GM10266 (cell line): ENCODE results near the gene PDE3B.
"Not testable (repeated sequence)": the region's sequence is repeated elsewhere in the genome, so short reads cannot be mapped to it uniquely, and the experiment has no call there.

Source experiments
- DNase-seq: peaks from one replicate; pipeline ENCODE4 v3.0.0; 2012; ENCODE audit errors: extremely low spot score
- CTCF ChIP-seq: IDR thresholded peaks from 2 replicates; pipeline ENCODE4 v1.5.1; 2012; ENCODE audit warnings: mild to moderate bottlenecking, low read depth; ENCODE audit not compliant: control insufficient read depth, insufficient read depth; ENCODE audit errors: missing control alignments

PDE3B gene

GRCh38 chr11:14768526-14769188 lies 125.1 kb downstream of the PDE3B start:
- DNase-seq = peak; percentile 10
- no peak for TF ChIP-seq CTCF

GRCh38 chr11:14773755-14774154 lies 130.2 kb downstream of the PDE3B start:
- no peak for TF ChIP-seq CTCF

GRCh38 chr11:14774721-14775120 lies 131.1 kb downstream of the PDE3B start:
- DNase-seq = no peak
- no peak for TF ChIP-seq CTCF

More at GRCh38 chr11:14773755-14774154, 130.2 kb downstream of the PDE3B start:
- no peak for DNase-seq

GRCh38 chr11:14775897-14776296 lies 132.3 kb downstream of the PDE3B start:
- TF ChIP-seq CTCF = no peak
- DNase-seq = no peak

GRCh38 chr11:14778460-14778859 lies 134.9 kb downstream of the PDE3B start:
- DNase-seq = not testable (repeated sequence)

- TF ChIP-seq CTCF = no peak
- DNase-seq = no peak
Measured at GRCh38 chr11:14783788-14784187, 140.2 kb downstream of the PDE3B start.

GRCh38 chr11:14784230-14784629 lies 140.6 kb downstream of the PDE3B start:
- no peak for TF ChIP-seq CTCF
- no peak for DNase-seq

GRCh38 chr11:14789879-14790484 lies 146.4 kb downstream of the PDE3B start:
- DNase-seq = no peak
- TF ChIP-seq CTCF = peak; percentile 38
